ENCODE results near the gene ACTN1.

ACTN1 gene

DNA sequence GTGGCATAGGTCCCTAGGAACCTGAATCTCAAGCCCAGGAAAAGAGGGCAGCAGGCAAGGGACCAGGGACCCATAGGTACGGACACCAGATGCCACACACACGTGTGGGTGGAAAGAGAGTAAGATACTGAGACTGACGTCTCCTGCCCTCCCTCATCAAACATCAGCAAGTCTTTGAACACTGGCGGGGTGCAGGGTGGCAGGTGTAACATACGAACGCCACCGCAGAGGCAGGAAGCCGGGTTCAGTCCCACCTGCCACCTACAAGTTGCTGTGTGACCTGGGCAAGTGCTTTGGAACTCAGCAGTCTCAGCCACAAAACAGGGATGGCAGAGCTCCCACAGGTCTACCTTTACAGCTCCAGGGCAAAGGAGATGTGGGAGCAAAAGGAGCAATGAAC, 11.1 kb downstream of the ACTN1 start:
- DNase-seq: no peak

DNA sequence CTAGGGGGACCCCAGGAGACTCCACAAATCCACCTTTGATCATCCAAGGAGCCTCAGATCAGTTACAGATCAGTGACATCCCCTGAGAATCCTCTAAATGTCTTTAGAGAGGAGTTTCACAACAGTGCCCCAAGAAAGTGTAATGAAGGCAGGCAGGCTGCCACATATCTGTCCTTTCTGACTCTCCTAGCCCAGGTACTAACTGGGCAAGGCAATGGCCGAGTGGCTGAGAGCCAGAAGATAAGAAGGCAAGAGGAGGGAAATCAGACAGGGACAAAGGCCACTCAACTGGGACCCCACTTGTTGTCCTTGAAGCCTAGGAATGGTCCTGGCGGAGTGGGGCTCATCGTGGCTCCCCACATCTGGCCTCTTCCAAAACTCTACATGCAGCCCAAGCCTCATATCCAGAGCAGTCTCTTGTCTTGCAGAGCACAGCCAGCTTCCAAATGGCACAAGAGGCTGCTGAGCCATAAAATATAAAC, 11.6 kb downstream of the ACTN1 start:
- no peak for DNase-seq

DNA sequence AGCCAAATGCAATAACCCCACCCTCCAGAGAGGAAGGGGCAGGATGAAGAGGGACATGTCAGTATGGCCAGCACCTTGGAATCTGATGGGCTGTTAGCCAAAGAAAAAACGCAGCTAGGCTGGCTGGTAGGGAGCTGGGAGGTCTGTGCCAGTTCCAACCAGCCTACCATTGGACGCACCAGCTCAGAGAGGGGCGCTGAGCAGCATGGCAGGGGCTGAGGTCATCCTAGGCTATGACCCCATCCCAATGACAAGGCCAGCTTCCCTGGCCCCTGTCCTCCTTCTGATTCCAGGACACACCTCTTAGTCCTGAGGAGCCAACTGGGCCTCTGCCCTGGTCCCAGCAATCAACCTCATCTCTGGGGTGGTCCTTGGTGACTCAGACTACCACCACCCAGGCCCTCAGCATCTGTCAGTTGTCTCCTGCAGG, 12.2 kb downstream of the ACTN1 start:
- no peak for DNase-seq

DNA sequence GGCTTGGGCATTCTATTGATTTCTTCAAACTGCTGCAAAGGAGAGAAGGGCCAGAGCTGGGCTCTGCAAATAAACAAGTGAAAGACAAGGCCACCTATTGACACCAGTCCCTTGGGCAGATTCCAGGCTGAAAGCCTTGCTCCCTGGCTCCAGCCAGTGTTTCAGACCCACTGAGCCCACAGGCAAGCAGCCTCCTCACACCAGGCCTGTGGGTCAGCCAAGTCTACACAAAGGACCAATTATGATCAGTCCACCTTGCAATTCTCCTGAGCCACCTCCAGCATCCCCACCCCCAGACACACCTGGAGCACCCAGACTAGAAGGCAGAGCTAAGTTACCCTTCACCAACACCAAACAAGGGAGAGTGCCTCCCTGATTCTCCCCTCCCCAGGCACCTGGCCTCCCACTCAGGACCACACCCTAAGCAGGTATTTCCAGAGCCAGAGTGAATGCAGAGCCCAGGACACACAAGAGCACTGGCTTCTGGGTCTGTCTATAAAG, 13.8 kb downstream of the ACTN1 start:
- peak; percentile 73 for DNase-seq

DNA sequence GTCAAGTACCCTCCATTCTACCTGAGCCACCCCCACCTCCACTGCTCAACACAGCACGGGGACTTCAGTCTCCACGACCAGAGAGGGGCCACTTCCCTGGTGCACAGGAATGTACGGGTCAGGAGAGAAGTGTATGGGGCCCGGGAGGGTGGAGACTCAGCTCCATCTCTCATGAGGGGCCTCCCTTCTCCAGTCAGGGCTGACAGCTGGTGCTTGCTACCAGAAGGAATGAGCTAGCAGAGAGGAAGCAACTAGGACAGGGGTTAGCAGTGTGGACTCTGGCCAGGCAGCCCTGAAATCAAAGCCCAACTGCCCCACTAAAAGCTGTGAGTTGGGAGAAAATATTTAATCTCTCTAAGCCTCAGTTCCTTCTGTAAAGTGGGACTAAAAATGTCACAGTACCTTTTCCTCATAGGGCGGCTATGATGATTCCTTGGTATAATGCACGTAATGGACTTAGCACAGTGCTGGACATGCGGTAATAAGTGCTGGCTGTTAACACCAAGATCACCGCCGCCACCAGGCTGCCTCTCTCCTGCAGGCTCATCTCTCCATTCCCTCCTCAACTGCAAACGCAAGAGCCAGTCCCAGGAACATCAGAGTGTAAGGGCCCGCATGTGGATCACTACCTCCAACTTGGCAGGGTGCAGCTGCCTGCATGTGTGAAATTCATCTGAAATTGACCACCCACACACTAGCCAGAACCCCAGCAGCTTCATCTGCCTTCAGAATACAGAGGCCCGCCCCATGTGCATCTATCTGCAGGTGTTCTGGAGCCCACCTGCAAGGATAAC, 14.6 kb downstream of the ACTN1 start:
- DNase-seq: no peak

DNA sequence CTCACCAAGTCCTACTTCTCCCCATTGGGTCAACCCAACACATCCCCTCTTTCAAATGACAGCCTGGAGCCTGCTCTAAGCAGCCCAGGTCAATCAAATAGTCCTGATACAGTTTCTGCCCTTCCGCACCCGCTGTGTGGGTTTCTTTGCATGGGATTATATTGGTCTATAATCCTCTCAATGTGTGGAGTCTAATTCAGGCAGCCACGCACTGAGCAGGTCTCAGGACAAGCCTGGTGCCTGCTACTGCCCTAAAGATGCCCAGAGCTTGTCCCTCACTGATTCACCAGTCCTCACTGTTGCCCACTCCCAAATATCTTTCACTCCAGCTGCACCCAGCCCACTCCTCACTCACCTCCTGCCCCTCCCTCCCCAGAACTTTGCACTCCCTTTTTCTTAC, 16.4 kb downstream of the ACTN1 start:
- no peak for DNase-seq

DNA sequence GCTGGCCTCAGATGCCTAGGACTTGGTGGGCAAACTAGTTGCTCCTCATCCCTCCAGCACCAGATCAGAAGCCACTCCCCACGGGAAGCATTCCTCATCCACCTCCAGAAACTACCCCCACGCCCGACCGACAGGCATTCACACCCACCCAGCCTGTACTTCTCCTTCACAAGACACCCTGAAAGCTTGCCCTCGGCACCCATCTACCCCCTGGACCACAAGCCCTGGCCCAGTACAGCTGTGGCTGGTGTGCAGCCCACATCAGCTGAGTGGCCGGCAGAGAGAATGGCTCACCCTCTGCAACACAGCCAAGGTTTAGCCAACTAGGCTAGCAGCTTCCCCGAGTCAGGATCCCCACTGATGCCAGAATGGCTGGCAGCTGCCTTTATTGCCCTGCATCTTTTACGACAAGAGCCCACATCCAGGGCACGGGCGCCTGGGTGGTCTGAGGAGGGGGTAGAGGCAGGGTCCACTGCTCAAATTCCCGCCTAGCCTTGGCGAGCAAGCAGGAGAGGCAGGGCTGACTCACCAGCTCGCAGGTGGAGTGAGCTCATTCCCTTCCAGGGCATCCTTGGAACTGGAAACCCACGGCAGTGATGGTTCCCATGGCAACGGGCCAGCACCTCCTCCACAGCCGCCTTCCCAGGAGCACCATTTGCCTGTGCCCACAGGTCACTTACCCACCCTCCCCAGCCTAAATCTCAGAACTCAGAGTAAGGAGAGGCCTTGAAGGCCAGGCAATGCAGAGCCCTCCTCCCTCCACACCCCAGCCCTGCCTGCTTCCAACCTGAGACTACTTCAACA, 17.1 kb downstream of the ACTN1 start:
- peak; percentile 92 for DNase-seq

DNA sequence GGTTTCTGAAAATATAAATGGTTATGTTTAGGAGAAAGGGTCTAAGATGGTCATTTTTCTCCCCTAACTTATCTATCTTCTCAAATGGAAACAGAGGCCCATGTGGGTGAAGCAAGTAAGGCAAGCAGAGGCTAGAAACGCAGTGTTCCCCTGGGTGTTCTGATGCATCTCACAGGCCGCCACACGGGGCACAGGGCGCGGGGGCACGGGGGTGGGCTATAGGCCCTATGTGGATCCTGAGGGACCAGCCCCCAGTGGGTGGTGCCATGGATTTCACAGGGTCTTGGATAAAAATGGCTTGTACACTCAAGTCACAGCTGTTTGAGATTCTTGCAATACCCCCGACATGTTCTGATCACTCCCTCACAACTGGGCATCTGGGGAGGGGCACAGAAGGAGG, 17.7 kb downstream of the ACTN1 start:
- DNase-seq: no peak

DNA sequence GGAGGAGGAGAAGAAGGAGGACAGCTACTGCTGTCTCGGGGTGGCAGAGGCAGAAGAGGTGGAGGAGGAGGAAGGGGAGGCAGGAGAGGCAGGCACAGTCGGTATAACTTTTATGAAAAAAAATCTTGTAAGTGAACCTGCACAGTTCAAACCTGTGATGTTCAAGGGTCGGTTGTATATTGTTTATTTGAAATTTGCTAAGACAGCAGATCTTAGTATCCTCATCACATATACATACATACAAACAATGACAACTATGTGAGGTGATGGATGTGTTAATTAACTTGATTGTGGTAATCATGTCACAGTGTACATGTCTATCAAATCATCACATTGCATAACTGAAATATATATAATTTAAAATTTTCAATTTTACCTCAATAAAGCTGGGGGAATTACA, 19.0 kb downstream of the ACTN1 start:
- DNase-seq: no peak

DNA sequence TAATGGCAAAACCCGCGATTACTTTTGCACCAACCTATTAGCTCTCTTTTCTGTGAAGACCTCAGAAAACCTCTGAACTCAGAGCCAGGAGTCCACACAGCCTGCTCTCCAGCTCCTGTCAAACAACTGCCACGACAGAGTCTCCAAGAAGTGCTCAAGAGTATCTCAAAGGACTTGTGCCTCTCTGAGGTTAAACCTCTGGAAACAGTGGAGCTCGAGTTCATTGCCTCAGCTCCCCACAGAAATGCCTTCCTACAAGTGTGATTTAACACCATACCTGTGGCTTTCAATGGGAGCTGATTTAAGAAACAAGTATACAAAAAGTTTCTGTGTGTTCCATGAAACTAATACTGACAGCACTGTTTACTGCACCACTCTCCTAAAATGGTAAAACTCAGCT, 20.1 kb downstream of the ACTN1 start:
- no peak for DNase-seq

DNA sequence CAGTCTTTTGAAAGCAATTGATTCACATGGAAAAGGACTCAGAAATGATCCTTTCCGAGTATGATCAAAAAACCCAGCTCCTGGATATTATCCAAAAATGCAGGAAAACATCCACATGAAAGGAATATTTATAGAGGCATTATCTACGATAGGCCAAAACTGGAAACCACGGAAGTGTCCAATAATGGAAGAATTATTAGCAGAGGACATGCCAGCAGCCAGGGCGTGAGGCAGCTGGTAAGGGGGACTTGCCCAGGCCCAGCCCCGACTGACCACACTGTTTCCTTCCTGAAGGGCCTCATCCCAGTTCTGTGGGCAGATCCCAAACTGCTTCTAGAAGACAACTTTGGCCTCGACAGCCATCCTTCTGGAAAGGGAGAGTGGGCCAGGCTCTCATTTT, 20.5 kb downstream of the ACTN1 start:
- DNase-seq: no peak

DNA sequence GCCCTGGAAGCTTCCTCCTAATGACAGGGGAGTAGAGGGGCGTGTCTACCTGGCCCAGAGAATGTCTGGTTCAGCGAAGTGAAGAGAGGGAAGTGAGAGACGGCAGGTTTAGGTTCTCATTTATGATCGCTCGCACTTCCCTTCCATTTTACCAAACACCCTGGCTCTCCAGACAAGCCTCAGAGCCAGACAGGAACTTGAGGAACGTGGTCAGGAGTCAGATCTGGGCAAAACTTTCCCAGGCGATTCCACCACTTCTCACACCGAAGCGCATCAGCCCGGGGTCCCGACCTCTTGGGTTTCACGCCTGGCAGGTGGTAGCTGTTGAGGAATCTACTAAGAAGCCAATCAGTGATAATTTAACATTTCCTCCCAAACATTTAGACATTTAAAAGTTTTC, 21.3 kb downstream of the ACTN1 start:
- DNase-seq: no peak

DNA sequence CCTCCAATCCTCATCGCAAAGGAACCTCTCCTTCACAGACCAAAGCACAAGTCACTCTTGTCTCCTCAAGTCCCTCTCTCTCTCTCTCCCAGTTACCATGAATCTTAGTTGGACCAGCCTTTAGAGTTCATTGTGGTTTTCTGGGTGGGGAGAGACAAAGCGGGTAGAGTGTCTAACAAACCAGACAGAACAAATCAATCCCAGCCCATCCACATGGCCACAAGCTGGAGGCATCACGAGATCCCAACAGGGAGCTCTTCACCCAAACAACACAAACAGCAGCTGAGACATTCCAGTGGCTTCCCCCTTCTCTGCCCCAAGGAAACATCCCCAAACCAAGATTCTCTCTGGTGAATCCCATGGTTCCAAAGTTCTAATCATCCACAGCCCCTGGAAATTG, 22.4 kb downstream of the ACTN1 start:
- no peak for DNase-seq

DNA sequence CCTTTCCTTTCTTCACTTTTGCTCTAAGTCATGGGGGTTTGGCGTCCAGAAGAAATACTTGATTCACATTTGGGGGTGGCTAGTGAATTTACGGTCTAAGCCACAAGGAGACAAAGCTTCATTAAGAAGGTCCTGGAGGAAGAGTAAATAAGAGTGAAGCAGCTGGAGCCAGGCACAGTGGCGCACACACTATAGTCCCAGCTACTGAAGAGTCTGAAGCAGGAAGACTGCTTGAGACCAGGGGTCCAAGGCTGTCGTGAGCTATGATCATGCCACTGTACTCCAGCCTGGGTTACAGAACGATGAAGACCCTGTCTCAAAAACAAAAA, 23.3 kb downstream of the ACTN1 start:
- no peak for DNase-seq

DNA sequence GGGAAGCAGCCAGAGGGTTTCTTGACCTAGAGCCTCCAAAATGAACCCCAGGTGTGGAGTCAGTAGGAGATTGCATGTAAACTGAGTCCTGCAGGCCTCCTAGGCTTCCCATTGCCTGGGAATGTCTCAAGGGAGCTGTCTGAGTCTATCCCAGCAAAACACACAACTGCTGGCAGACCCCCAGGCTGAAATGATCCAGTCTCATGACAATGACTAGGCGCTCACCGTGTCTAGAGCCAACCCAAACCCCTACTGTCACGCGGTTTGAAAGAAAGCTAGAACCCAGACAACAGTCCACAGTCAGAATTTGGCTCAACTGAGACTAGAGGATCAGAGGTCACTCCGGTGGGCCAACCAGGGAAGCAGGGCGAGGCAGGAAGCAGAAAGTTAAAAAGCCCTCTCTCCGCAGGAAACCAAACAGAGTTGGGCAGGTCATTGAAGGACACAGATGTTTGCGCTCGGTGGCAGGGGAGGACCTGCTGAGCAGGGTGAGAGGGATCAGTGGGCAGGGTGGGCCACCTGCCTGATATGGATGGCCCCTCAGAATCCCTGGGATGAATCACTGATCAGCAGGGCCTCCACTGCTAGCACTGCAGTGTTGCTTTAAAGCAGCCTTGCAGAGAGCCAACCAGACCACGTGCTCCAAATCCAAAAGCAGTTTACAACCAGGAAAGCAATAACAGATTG, 23.8 kb downstream of the ACTN1 start:
- no peak for DNase-seq

DNA sequence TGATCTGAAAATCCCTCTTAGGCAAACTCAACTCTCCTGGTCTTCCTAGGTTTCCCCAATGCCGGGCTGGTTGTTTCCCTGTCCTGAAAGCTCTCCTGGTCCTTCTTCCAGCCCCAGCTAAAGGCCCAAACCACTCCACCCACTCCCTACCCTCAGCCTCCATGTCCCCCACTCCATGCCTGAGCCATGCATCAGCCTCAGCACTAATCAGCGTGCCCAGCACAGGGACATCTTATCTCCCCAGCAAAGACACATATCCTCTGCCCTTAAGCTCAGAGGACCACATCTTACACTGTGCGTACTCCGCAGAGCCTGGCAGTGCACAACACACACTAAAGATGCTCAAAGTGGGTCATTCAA, 25.9 kb downstream of the ACTN1 start:
- no peak for DNase-seq

DNA sequence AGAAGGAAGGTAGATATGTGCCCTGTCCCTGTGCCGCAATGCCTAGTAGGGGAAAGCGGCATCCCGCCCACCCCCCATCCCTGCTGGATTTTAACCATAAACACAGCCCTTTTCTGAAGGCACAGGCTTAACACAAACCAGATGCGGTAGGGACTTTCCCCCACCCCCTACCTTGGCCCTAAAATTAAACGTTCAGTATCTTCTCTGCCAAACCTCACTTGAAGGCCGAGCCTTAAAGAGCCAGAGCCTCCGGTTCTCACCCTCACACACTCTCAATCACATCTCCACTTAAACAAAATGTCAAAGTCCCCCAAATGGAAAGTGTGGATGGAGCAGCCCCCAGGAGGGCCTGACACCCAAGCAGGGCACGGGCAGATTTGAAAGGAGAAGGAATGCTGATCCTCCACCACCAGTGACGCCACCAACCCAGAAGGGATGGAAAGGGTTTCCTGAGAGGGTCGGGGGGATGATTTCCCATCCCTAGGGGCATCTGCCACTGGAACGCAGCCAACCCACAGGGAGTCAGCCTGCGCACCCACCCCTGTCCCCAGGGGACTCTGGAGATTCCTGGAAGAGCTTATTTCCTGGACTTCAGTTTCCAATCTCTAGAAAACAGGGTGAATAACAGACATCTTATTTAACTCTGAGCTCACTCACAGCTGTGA, 26.4 kb downstream of the ACTN1 start:
- DNase-seq: no peak

DNA sequence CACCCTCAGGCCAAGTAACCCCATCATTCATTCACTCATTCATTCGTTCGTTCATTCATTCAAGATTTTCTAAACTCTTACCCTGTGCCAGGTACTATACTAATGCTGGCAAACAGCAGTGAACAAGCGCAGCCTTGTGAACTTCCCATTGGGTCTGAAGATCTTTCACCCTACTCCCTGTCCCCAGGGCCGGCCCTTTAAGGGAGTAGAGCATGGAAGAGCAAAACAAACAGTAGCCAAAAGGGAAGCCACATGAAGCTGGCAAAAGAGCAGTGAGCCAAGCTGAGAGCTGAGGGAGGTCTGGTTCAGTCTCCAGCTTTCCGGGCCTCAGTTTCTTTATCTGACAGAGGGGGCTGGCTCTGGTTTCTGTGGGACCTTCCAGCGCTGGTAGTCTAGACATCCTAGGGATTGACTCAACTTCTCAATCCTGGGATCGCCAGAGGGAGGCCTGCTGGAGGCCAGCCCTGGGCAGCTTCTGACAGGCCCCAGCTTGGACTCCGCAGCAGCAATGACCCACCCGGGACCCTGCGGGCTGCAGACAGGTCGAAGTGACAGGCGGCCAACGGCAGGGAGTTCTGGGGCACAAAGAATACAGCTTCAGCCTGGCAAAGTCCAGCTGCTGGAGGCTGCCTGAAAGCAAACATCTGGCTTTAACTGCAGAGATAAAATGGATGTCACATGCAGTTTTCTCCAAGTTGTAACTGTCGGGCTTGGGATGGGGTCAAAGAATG, 27.1 kb downstream of the ACTN1 start:
- DNase-seq: no peak

DNA sequence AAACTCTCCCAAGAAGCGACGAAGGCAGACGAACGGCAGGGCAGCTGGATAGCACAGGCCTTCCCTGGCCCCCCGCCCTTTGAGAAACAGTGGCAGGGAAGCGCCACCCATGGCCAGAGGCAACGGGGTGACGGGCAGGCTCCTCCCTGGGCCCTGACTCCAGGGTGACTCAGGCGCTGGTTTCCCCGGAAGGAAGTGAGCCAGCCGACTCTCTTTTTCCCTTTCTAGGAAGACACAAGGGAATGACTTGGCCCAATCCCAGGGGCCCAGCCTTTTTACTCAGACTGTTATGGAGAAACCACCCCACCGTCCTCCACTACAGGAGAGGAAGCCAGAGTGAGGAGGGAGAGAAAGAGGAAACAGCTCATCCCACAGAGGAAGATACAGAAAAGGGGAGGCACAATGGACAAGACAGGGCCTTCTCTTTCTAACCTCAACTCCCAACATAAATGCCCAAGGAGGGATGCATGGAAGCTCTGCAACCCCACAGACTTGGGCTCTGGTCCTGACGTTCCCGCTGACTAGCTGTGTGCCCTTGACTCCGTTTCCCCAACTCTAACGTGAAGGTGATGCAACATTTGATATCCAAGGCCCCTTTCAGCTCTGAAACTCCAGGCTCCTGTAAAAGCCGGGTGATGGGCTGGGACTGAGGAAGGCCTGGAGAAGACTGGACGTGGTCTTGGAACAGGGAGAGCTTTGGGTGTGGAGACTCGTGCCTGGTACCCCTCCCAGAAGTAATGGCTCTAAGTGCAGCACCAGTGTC, 27.9 kb downstream of the ACTN1 start:
- DNase-seq: peak; percentile 94

DNA sequence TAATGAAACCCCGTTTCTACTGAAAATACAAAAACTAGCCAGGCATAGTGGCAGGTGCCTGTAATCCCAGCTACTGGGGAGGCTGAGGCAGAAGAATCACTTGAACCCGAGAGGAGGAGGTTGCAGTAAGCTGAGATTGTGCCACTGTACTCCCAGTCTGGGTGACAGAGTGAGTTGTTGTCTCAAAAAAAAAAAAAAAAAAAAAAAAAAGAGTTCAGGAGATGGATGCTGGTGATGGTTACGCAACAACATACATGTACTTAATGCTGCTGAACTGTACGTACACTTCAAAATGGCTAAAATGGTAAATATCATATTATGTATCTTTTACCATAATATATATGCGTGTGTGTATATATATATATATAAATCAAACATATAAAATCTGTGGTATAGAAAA, 29.0 kb downstream of the ACTN1 start:
- DNase-seq: no peak

DNA sequence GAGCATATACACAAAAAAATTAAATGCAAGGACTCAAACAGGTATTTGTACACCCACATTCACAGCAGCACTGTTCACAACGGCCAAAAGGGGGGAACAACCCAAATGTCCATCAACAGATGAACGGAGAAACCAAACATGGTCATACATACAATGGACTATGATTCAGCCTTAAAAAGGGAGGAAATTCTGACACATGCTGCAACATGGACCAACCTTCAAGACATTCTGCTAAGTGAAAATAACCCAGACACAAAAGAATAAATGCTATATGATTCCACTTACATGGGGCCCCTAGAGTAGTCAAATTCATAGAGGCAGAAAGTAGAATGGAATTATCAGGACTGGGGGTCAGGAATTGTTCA, 29.5 kb downstream of the ACTN1 start:
- DNase-seq: no peak

Data from islet precursor cell (in vitro differentiated cells).